Nephron (organoid): ENCODE measurements around the gene BABAM2.
"Not testable (repeated sequence)": the region's sequence is repeated elsewhere in the genome, so short reads cannot be mapped to it uniquely, and the experiment has no call there.

Source experiments
- H3K27ac Mint-ChIP-seq, 3 experiments: 2 replicates each; pipeline ENCODE4 v1.8.0; 2020; ENCODE audit warnings: mixed read lengths in 3 of 3, mild to moderate bottlenecking in 2 of 3, moderate library complexity in 1 of 3
- H3K27me3 Mint-ChIP-seq: 2 replicates; pipeline ENCODE4 v1.8.0; 2021; ENCODE audit warnings: low read depth, mild to moderate bottlenecking, moderate library complexity, mixed read lengths
- H3K36me3 Mint-ChIP-seq: 2 replicates; pipeline ENCODE4 v1.8.0; 2020; ENCODE audit warnings: low read depth, mixed read lengths
- H3K4me1 Mint-ChIP-seq: 2 replicates; pipeline ENCODE4 v1.8.0; 2020; ENCODE audit warnings: mixed read lengths
- H3K4me3 Mint-ChIP-seq, 3 experiments: 2 replicates each; pipeline ENCODE4 v1.8.0; 2020; ENCODE audit warnings: mild to moderate bottlenecking in 3 of 3, mixed read lengths in 3 of 3, moderate library complexity in 2 of 3
- H3K9me3 Mint-ChIP-seq: 2 replicates; pipeline ENCODE4 v1.8.0; 2020; ENCODE audit warnings: mixed read lengths
- CTCF ChIP-seq, 3 experiments: fragments of 200-600 bp; sonication (generic); IDR thresholded peaks; one replicate each; pipeline ENCODE4 v1.5.0; 2021; ENCODE audit warnings: antibody characterized with exemption in 3 of 3; ENCODE audit not compliant: unreplicated experiment in 3 of 3

Gene BABAM2

GRCh38 chr2:28367667-28368356, 477.3 kb downstream of the BABAM2 start:
- Mint-ChIP-seq H3K9me3 (peaks cover 3% of the 10 kb centered on the region), H3K27me3 (peaks cover 7% of the 10 kb centered on the region), H3K27ac (peak overlapping the region in 2 of 3 experiments; percentile 41 to 53), H3K36me3 (no peaks in the 10 kb centered on the region), H3K4me1 (peaks cover 48% of the 10 kb centered on the region), H3K4me3 (no peak overlapping the region)
- TF ChIP-seq CTCF (IDR thresholded peaks at IDR 0.05; ENCODE audit: unreplicated experiment in 3 of 3) = no peak

- peaks cover 3% of the 10 kb centered on the region for H3K9me3 Mint-ChIP-seq
- no peak overlapping the region for H3K27ac Mint-ChIP-seq
- peaks cover 4% of the 10 kb centered on the region for H3K27me3 Mint-ChIP-seq
- no peak for TF ChIP-seq CTCF (IDR thresholded peaks at IDR 0.05; ENCODE audit: unreplicated experiment in 3 of 3)
- H3K4me1 Mint-ChIP-seq = peaks cover 43% of the 10 kb centered on the region
- H3K36me3 Mint-ChIP-seq = no peaks in the 10 kb centered on the region
- H3K4me3 Mint-ChIP-seq = no peak overlapping the region
Observed at GRCh38 chr2:28368357-28368798, 477.8 kb downstream of the BABAM2 start.

GRCh38 chr2:28369358-28369757, 478.8 kb downstream of the BABAM2 start:
- H3K36me3 Mint-ChIP-seq = no peaks in the 10 kb centered on the region
- H3K27ac Mint-ChIP-seq = no peak overlapping the region
- peaks cover 37% of the 10 kb centered on the region for H3K4me1 Mint-ChIP-seq
- no peak for TF ChIP-seq CTCF (IDR thresholded peaks at IDR 0.05; ENCODE audit: unreplicated experiment in 3 of 3)
- peaks cover 3% of the 10 kb centered on the region for H3K9me3 Mint-ChIP-seq
- peaks cover 4% of the 10 kb centered on the region for H3K27me3 Mint-ChIP-seq
- H3K4me3 Mint-ChIP-seq = no peak overlapping the region

- Mint-ChIP-seq H3K27ac (peak overlapping the region in 2 of 3 experiments; percentile 29 to 32), H3K9me3 (peaks cover 3% of the 10 kb centered on the region), H3K4me3 (no peak overlapping the region), H3K36me3 (no peaks in the 10 kb centered on the region), H3K4me1 (peaks cover 27% of the 10 kb centered on the region), H3K27me3 (peaks cover 4% of the 10 kb centered on the region)
- TF ChIP-seq CTCF (IDR thresholded peaks at IDR 0.05; ENCODE audit: unreplicated experiment in 3 of 3) = no peak
Observed at GRCh38 chr2:28370354-28370753, 479.8 kb downstream of the BABAM2 start.

- not testable (repeated sequence) for H3K9me3 Mint-ChIP-seq, H3K27me3 Mint-ChIP-seq, H3K27ac Mint-ChIP-seq, H3K36me3 Mint-ChIP-seq, H3K4me3 Mint-ChIP-seq
- H3K4me1 Mint-ChIP-seq = peaks cover 18% of the 10 kb centered on the region
Observed at GRCh38 chr2:28371728-28372127, 481.2 kb downstream of the BABAM2 start.

- Mint-ChIP-seq H3K9me3 (peaks cover 3% of the 10 kb centered on the region), H3K27me3 (peaks cover 4% of the 10 kb centered on the region), H3K27ac (no peak overlapping the region), H3K4me1 (peaks cover 10% of the 10 kb centered on the region), H3K4me3 (no peak overlapping the region), H3K36me3 (no peaks in the 10 kb centered on the region)
- TF ChIP-seq CTCF (IDR thresholded peaks at IDR 0.05; ENCODE audit: unreplicated experiment in 3 of 3) = no peak
Observed at GRCh38 chr2:28373854-28374253, 483.3 kb downstream of the BABAM2 start.
